Measurements from ENCODE around the gene HBE1. TPM values are rescaled to one million over a fixed set of nuclear protein-coding genes. Genes with fewer than 3 reads are reported as not detected.

HBE1 gene
- total and polyA plus RNA-seq, 2 of the 4 experiments (the other 2 are of a cell fraction), result 3.2 to 12.7 TPM

DNA sequence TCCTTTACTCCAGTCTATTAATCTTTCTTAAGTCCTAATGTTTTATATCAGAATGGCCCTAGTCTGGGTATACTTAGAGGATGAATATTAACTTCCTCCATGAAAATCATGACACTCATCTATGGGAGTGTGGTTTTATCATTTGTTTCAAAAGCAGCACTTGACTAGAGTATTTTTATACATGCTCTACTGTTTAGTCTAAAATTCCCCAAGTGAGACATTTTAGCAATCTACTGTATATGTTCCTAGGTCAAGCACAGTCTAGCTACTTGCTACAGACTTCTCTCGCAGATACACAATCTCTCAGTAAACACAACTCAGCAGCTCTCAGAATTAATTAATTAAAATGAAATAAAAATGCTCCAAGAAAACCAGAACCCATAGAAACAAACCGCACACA lies 39.9 kb downstream of the HBE1 start:
- ATAC-seq (ENCODE audit: low read depth) (no peak; the same call in 1 of the 2 replicates), DNase-seq (no peak)
- H3K79me1 ChIP-seq (ENCODE audit: low read depth in 1 of 2, low read length in 2 of 2), result no peaks in the 10 kb centered on the region
- H3K36me3 ChIP-seq (ENCODE audit: control insufficient read depth, insufficient read depth, low read length), result no peaks in the 10 kb centered on the region
- no peak for TF ChIP-seq NFE2L2 (IDR thresholded peaks at IDR 0.05; ENCODE audit: low read depth, low read length)
- TF ChIP-seq FOS (IDR thresholded peaks at IDR 0.05; ENCODE audit: low read depth, low read length), result no peak
- no peak for TF ChIP-seq RAD21 (IDR thresholded peaks at IDR 0.05; ENCODE audit: low read length)
- no peak for TF ChIP-seq CTCF (conservative IDR thresholded peaks at IDR 0.05; ENCODE audit: low read depth, low read length)
- TF ChIP-seq USF2 (IDR thresholded peaks at IDR 0.05; ENCODE audit: low read depth, low read length), result no peak
- no peak for TF ChIP-seq RFX5 (IDR thresholded peaks at IDR 0.05; ENCODE audit: low read depth, low read length)
- no peak overlapping the region for H3K56ac ChIP-seq (ENCODE audit: extremely low read depth, insufficient read depth, low read length)
- H2BK15ac ChIP-seq (ENCODE audit: low read depth, low read length), result no peak overlapping the region
- no peak overlapping the region for H3K14ac ChIP-seq (replicated peaks; ENCODE audit: low read depth, low read length)
- BruUV-seq (replicated peaks), result no TSS peak
- H3K18ac ChIP-seq (ENCODE audit: low read depth, low read length), result peak overlapping the region; percentile 57; the same call in 1 of the 2 replicates
- H4K20me1 ChIP-seq (ENCODE audit: insufficient read depth, low read length), result no peaks in the 10 kb centered on the region
- H2BK5ac ChIP-seq (ENCODE audit: low read depth, low read length, poor library complexity, severe bottlenecking), result peak overlapping the region; percentile 55
- dilution Hi-C loops (cut with HindIII; ENCODE audit: low sequenced_read_pairs, unreplicated experiment) (no loop called here), intact Hi-C loops (cut with micrococcal nuclease) (no loop called here), in situ Hi-C loops (cut with MboI; ENCODE audit: low sequenced_read_pairs) (no loop called here)
- no peak overlapping the region for H2AFZ ChIP-seq (replicated peaks; ENCODE audit: low read length, poor library complexity)
- no peak overlapping the region for H3K4me2 ChIP-seq (ENCODE audit: low read depth, low read length)
- H3K4me1 ChIP-seq (ENCODE audit: control insufficient read depth, insufficient read depth, low read length), result peaks cover 3% of the 10 kb centered on the region
- H4K5ac ChIP-seq (ENCODE audit: low read depth, low read length), result no peak overlapping the region; the same call in 1 of the 2 replicates
- WGBS, 2 experiments (ENCODE audit: extremely low coverage in 2 of 2, insufficient read length in 1 of 2), result no CpG with 5 or more reads among the region's 2 CpGs
- POLR2A ChIA-PET (ENCODE audit: unreplicated experiment), result no interaction called here
- no peak overlapping the region for H3K27ac ChIP-seq (ENCODE audit: insufficient read depth, low read length)
- H3K27me3 ChIP-seq (ENCODE audit: control insufficient read depth, insufficient read depth, low read length), result no peaks in the 10 kb centered on the region
- CTCF ChIA-PET, result no interaction called here
- H4K8ac ChIP-seq (ENCODE audit: low read depth in 2 of 2, low read length in 2 of 2), result no peak overlapping the region
- no peak overlapping the region for H2BK120ac ChIP-seq (ENCODE audit: low read depth, low read length)
- H3K4me3 ChIP-seq (ENCODE audit: insufficient read depth, low read depth, low read length), result no peak overlapping the region
- H3K9me1 ChIP-seq (ENCODE audit: insufficient read depth, low read length), result peaks cover 6% of the 10 kb centered on the region; the same call in 1 of the 2 replicates
- no peak overlapping the region for H4K91ac ChIP-seq (ENCODE audit: insufficient read depth, low read depth, low read length)
- H2AK9ac ChIP-seq (replicated peaks; ENCODE audit: low read depth, low read length, poor library complexity), result no peak overlapping the region
- H3K9ac ChIP-seq (ENCODE audit: low read depth, low read length), result no peak overlapping the region
- H3K4ac ChIP-seq (ENCODE audit: low read depth, low read length), result no peak overlapping the region
- H3K23ac ChIP-seq (ENCODE audit: low read depth, low read length), result no peak overlapping the region
- no peak overlapping the region for H2AK5ac ChIP-seq (ENCODE audit: low read depth, low read length)
- no peaks in the 10 kb centered on the region for H3K9me3 ChIP-seq (ENCODE audit: control insufficient read depth, insufficient read depth, low read length)
- no peak overlapping the region for H2BK20ac ChIP-seq (ENCODE audit: low read depth, low read length)
